HG03354 (cell line): ENCODE data around the gene DIAPH3.

ENCODE experiments used
- ATAC-seq: cut with Tn5 transposase; IDR thresholded peaks from one replicate; pipeline ENCODE4 v1.9.1; 2021; ENCODE audit warnings: mild to moderate bottlenecking; ENCODE audit not compliant: unreplicated experiment, poor library complexity, severe bottlenecking

The DIAPH3 gene

GRCh38 chr13:59748046-59748445 lies 415.7 kb downstream of the DIAPH3 start:
- no peak for ATAC-seq

GRCh38 chr13:59747529-59747928 lies 416.2 kb downstream of the DIAPH3 start:
- no peak for ATAC-seq

- no peak for ATAC-seq
Observed at GRCh38 chr13:59746291-59746962, 417.3 kb downstream of the DIAPH3 start.

GRCh38 chr13:59745392-59745788 lies 418.3 kb downstream of the DIAPH3 start:
- ATAC-seq: peak; percentile 80

- ATAC-seq: peak; percentile 64
Observed at GRCh38 chr13:59744747-59745391, 418.9 kb downstream of the DIAPH3 start.

GRCh38 chr13:59743195-59743594 lies 420.5 kb downstream of the DIAPH3 start:
- no peak for ATAC-seq

- ATAC-seq: no peak
Observed at GRCh38 chr13:59742467-59742866, 421.3 kb downstream of the DIAPH3 start.

GRCh38 chr13:59738921-59739320 lies 424.8 kb downstream of the DIAPH3 start:
- no peak for ATAC-seq

- peak; percentile 100 for ATAC-seq
Observed at GRCh38 chr13:59734393-59734792, 429.3 kb downstream of the DIAPH3 start.

GRCh38 chr13:59733744-59734143 lies 430.0 kb downstream of the DIAPH3 start:
- ATAC-seq: no peak

GRCh38 chr13:59730026-59730425 lies 433.7 kb downstream of the DIAPH3 start:
- no peak for ATAC-seq

- no peak for ATAC-seq
Observed at GRCh38 chr13:59728896-59729545, 434.7 kb downstream of the DIAPH3 start.

- no peak for ATAC-seq
Observed at GRCh38 chr13:59721926-59722910, 441.5 kb downstream of the DIAPH3 start.

GRCh38 chr13:59715611-59716010 lies 448.1 kb downstream of the DIAPH3 start:
- ATAC-seq: no peak

GRCh38 chr13:59710996-59711701 lies 452.6 kb downstream of the DIAPH3 start:
- no peak for ATAC-seq

- ATAC-seq: no peak
Observed at GRCh38 chr13:59710416-59710815, 453.3 kb downstream of the DIAPH3 start.

GRCh38 chr13:59706101-59706976 lies 457.4 kb downstream of the DIAPH3 start:
- ATAC-seq: peak; percentile 63

GRCh38 chr13:59702269-59702668 lies 461.5 kb downstream of the DIAPH3 start:
- ATAC-seq: no peak
